Measurements from ENCODE around the gene POLR1B.
"Not testable (repeated sequence)": the region's sequence is repeated elsewhere in the genome, so short reads cannot be mapped to it uniquely, and the experiment has no call there.

The POLR1B gene

DNA sequence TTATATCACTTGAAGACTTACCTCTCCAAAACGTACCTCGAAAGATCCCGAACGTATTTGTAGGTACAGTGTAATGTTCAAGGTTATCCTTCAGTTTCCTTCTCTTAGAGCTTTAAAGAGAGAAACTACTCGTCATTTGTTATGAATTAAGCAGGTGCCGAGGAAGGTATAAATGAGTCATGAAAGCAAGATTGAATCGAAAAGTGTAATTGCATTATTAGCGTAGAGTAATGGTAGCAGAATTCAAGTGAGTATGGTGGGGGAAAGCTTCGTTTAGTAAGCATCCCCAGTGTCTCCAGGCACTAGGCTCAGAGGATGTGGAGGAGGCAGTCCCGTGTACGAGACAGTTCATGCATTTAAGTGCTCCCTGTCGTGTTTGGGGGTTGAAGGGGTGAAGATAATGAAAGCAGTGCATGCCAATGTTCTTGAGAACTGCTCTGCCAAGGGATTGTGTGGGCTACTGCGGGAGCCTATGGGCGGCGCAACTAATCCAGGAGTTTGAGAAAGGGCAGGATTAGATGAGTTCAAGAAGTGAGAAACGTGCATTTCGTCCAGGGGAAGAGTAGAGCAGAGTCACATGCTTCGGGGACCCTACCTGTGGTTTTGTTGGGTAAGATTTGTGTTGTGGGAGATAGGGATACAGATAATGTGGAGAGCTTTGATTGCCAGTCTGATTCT lies 858 bp downstream of the POLR1B start:
- no peak for DNase-seq

DNA sequence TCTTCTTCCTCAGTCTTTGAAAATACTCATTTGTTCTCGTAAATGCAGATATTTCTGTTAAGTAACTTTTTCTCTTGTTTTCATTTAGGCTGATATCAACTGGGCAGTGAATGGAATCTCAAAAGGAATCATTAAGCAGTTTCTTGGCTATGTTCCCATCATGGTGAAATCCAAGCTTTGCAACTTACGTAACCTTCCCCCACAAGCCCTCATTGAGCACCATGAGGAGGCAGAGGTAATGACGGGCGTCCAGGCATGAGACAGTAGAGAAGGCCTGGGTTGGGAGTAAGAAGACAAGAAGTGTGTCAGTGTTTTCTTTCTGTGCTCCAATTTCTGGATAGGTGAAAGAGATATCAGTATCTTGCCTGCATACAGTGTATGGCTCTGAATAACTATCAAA lies 5.1 kb downstream of the POLR1B start:
- no peak for DNase-seq

DNA sequence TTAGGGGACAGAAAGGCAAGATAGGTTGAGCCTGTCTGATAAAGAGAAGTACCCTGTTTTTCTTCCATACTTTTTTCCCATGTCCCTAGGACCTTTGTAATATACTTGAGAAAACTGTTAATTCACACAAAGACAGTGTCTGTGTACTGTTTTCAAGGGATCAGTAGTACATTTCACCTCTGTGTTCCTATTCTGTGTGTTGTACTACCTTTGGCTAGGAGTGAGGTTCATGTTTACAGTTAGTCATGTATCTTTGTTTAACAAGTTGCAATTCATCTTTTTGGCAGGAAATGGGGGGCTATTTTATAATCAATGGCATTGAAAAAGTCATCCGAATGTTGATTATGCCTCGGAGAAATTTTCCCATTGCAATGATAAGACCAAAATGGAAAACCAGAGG lies 6.7 kb downstream of the POLR1B start:
- DNase-seq, result no peak

DNA sequence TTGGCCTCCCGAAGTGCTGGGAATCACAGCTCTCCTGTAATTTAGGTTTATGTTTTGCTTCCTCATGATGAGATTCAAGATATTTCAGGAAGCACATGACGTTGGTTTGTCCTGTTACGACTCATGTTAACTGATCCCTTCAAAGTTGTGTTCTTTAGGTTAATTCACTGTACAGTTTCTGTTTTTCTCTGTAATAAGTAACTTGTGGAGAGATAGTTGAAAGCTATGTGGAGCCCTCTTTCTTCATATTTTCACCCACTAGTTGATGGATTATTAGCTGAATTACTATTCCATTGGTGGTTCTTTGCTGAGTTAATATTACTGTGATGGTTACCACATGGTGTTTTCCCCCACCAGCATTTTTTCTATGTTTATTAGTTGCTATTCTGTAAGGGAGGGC lies 23.8 kb downstream of the POLR1B start:
- DNase-seq, result no peak

DNA sequence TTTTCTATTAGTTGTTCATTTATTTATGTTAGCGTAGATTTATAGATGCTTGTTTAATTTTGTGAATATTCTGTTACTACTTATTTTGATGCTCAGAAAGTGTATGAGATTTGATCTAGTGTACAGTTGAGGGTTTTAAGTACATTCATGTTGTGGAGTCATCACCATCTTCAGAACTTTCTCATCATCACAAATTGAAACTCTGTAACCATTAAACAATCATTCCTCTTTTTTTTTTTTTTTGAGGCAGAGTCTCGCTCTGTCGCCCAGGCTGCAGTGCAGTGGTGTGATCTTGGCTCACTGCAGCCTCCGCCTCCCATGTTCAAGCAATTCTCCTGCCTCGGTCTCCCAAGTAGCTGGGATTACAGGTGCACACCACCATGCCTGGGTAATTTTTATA lies 24.2 kb downstream of the POLR1B start:
- DNase-seq, result not testable (repeated sequence)

DNA sequence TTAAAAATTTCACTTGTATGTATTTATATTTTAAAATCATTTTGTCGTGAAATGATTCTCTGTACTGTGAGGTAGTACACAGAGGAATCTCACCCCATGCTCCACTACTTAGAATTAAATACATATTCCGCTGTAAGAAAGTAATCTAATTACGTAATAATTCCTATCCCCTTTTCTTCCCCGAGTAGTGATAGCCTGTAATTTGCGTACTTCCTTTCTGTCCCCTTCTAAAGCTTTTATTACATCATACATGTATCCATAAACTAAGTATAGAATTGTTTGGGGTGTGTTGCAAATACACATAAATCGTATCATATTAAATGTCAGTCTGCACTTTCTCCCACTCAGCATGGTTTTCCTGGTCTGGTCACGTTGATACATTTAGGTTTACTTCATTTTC lies 29.7 kb downstream of the POLR1B start:
- no peak for DNase-seq

DNA sequence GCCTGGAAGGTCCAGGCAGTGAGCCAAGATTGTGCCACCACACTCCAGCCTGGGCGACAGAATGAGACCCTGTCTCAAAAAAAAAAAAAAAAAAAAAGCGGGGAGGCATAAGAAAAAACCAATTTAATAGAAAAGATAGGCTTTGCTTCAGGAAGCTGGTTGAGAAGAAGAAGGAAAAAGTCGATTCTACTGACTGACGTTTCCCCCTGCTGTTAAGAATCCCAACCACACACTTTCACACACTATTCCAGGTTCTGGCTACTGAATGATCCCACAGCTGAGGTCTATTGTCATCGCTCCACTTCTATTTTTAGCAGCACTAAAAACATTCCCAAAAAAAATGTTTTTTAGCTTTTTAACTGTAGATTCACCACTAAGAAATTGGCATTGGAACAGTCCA lies 35.5 kb downstream of the POLR1B start:
- DNase-seq, result no peak

DNA sequence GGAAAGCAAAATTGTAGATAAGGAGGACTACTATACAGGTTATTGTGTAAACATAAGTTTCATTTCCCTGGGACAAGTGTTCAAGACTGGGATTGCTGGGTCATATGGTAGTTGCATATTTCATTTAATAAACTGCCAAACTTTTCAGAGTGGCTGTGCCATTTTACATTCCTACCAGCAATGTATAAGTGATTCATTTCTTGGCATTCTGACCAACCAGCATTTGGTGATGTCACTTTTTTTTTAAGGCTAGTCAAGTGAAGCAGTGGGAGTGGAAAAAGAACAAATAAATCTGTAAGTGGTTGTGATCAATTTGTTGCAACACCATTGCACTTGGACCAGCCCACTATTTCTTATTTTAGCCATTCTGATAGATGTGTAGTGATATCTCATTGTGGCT lies 37.0 kb downstream of the POLR1B start:
- DNase-seq, result no peak

DNA sequence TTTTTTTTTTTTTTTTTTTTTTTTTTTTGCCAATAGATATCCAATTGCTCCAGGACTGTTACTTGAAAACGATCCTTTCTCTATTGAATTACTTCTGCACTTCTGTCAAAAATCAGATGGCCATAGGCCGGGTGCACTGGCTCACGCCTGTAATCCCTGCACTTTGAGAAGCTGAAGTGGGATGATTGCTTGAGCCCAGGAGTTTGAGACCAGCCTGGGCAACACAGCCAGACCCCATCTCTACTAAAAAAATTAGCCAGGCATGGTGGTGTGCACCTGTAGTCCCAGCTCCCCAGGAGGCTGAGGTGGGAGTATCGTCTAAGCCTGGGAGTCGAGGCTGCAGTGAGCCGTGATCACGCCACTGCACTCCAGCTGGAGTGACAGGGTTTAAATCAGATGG lies 37.8 kb downstream of the POLR1B start:
- no peak for DNase-seq

DNA sequence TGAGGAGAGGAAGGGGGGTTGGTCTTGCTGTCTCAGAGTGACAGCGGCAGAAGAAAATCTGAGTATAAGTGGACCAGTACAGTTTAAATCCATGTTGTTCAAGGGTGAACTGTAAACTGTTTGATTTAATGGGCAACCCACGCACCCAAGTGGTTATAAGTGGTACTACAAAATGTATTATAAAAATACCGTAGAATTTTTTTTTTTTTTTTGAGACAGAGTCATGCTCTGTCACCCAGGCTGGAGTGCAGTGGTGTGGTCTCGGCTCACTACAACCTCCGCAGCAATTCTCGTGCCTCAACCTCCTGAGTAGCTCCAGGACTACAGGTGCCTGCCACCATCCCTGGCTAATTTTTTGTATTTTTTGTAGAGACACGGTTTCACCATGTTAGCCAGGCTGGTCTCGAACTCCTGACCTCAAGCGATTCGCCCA lies 40.1 kb downstream of the POLR1B start:
- DNase-seq, result peak; percentile 32

DNA sequence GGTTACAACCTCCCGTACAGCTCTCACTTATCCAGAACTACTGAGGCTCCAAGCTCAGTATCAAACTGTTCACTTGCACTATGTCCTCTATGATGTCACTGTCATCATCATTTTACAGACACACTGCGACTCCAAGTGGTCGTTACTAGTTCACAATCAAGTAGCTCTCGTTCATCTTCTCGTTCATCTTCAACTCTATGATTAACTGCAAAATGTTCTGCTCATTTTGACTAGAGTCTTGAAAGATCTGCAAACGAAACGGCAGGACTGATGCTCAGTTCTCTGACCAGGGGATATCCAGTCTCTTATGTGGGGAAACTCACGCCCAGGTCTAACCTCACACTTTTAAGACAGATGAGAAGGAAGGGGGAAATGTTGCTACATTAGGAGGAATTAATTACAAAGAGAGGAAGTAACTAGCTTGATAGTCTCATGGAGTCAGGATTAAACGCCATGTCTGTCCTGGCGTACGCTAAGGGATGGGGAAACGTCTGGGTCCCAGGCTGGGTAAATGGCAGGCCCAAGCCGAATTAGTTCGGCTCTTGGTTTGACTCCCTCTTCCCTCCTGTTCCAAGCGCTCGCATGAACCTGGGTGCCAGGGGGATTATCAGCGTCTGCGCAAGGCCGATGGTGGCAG lies 41.4 kb downstream of the POLR1B start:
- no peak for DNase-seq

DNA sequence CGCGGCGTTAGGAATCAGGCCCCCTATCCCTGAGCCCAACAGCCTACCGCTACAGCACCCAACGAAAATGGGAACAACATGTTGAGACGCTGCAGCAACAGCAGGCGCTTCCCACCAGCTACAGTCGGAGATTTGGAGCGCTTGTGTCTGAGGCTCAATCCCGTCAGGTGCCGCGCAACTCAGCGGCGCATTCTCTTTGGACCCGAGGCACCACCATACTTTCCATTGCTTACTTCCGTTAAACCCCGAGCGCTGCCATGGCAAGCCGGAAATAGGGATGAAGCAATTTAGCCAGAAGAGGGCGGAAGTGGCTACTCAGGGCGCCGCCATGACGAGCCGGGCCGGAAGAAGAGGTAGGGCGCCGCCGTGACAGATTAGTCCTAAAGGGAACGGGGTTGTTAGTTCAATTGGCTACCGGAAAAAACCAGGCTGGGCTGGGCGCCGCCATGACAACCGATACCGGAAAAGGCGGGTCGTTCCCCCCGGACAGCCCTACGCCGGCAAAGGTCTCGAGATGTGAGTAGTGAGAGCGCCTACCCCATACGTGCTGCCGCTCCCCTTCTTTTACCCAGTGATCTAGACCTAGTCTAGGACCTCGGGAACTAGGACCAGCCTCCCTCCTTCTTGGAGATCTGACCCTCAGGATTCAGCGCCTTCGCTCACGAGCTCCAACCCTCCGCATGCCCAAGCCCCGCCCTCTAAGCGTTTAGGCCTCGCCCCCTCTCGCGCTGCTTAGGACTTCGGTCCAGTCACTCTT lies 42.0 kb downstream of the POLR1B start, which contains the start of gene CHCHD5:
Gene CHCHD5, plus strand, starts transcription at position 476 of the 757 bp plus-strand sequence. Its CDS starts 39 bp downstream, at position 515.
- peak; percentile 95 for DNase-seq

DNA sequence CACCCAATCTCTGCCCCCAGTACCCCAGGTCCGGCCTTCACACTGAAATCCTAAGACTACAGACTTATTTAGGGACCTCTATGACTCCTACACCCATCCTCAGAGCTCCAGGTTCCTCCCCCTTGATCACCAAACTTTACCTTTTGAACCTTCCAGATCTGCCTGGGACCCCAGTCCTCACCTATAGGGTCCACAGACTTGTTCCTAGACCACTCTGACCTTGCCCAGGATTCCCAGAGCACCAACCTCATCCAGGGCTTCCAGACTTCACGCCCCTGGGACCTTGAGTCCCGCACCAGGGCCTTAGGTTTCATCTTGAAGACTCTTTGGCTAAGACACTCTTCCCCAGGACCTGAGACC lies 42.6 kb downstream of the POLR1B start:
- no peak for DNase-seq

DNA sequence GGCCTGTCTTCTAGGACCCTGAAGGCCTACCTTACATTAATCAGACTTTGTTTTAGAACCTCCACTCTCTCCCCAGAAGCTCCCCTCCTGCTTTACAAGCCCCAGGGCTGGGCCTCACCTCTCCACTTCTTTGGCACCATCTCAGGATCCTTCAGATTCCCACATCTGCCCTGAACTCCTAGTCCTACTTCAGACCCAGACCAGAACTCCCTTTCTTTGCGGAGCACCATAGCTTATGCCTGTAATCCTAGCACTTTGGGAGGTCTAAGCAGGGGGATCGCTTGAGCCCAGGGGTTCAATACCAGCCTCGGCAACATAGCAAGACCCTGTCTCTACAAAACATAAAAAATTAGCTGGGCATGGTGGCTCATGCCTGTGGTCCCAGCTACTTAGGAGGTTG lies 43.1 kb downstream of the POLR1B start:
- no peak for DNase-seq

DNA sequence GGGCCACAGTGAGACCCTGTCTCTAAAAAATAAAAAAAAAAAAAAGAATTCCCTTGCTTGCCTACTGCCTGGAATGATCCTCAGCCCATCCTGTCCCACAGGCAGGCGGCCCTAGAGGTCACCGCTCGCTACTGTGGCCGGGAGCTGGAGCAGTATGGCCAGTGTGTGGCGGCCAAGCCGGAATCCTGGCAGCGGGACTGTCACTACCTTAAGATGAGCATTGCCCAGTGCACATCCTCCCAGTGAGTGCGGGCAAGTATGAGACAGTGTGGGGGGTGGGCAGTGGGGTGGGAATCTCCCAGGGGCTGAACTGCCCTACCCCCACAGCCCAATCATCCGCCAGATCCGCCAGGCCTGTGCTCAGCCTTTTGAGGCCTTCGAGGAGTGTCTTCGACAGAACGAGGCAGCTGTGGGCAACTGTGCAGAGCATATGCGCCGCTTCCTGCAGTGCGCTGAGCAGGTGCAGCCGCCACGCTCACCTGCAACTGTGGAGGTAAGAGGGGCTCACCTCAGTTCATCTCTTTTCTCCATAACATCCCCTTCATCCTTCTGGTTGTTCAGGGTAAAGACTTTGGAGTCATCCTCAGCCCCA lies 43.7 kb downstream of the POLR1B start:
- no peak for DNase-seq

DNA sequence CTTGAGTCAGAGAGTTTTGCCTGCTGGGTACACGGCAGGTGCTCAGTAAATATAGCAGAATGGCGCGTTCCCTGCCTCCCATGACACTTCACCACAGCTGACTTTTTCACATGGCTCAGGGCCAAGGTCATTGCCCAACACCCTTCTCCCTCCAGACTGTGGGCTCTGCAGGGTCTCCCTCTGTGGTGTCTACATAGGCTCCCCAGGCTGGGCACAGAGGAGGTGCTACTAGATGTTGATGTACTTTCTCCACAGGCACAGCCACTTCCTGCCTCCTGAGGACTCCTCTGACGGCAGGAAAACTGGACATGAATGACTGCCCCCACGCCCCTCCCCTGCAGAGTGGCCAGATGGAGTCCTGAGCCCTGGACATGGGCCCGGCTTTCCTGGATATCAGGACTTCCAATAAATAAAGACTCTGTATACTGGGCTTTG lies 46.4 kb downstream of the POLR1B start:
- DNase-seq, result no peak

DNA sequence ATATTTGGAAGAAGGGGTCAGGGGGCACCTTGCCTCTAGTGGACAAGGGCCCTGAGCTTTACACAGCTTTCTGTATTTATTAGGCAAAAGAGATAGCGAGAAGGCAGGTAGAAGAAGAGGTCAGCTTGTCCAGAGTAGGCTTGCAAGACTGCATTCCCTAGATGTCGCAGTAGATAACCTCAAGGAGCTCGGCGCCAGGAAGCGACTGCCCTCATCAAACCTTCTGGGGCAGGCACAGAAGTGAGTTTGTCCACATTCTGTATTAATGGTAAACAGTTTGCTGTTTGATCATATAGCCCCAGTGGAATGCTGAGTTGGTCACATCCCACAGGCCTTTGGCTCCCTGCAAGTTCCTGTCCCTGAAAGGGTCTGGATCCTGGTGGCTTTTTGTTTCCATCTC lies 49.1 kb downstream of the POLR1B start:
- DNase-seq, result no peak

DNA sequence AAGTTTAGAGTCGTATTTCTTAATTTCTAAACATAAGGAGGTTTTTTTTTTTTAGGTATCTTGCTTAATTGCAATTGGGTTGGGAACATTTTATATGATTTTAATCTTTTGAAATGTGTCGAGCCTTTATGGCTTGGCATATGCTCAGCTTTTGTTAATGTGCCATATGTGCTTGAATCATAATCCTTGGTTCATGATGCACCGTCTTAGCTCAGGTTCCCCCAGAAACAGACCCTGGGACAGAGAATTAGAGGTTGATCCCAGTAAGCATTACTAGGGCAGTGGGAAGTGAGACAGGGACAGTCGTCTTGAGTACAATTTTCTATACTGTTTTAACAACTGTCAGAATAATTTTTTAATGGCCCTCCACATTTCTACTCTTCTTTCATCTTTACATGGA lies 51.5 kb downstream of the POLR1B start:
- no peak for DNase-seq

DNA sequence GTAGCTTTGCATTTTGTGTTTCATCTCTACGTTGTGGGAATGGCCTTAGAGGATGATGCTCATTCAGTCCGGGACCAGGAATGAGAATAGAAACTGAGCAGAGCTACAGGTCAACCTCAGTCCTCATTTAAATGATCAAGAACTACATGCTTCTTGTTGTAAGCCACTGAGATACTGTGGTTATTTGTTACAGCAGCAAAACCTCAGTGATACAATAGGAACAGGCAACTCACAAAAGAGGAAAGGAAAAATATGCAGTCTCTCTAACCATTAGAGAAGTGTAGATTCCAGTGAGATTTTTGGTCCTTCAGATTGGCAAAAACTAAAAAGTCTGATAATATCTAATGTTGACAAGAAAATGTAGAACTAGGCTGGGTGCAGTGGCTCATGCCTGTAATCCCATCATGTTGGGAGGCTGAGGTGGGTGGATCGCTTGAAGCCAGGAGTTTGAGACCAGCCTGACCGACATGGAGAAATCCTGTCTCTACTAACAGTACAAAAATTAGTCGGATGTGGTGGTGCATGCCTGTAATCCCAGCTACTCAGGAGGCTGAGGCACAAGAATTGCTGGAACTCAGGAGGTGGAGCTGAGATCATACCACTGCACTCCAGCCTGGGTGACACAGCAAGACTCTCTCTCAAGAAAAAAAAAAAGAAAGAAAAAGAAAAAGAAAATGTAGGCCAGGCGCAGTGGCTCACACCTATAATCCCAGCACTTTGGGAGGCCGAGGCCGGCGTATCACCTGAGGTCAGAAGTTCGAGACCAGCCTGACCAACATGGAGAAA lies 55.5 kb downstream of the POLR1B start:
- no peak for DNase-seq

DNA sequence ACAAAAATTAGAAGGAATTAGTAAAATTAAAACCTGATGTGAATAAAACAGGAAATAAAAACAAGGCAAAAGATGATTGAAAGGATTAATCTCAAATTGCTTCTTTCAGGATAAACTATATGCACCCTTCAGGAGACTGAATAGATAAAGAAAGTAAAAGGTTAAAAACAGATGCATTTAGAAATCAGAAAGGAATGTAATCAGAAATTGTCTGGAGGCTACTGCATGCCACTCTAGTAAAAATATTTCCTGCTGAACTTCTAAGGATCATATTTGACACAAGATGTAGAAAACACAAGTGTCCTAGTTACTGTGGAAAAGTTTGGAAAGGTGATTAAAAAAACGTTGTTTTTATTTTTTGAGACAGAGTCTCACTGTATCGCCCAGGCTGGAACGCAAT lies 58.4 kb downstream of the POLR1B start:
- no peak for DNase-seq

DNA sequence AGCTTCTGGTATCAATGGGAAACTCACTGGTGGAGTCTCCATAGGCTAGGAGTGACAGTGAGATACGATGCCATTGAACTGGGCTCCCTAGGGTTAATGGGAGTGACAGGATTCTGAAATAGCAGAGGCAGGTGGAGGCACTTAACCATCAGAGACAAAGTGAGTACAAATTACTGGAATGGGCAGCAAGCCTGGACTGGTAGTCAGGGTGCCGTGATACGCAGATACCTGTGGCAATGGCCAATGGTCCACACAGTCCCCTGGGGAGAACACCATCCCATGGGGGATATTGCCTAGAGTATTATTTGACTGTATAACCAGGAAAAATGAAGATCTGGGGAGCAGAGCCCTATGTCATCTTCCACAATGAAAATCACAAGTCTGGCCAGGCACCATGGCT lies 59.5 kb downstream of the POLR1B start:
- DNase-seq, result no peak

DNA sequence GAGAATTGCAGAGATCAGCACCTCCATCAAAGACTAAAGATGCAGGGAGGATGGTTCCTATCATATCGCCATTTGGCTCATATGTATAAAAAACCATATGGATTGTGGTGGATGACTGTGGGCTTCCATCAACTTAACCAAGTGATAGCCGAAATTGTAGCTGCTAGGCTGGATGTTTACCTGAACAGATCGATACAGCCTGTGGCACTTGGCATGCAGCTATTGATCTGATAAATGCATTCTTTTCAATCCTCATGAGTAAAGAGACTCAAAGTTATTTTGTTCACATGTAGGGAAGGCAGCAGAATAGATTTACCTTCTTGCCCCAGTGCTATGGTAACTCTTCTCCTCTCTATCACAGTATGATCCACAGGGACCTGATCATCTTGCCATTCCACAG lies 60.7 kb downstream of the POLR1B start:
- DNase-seq, result no peak

DNA sequence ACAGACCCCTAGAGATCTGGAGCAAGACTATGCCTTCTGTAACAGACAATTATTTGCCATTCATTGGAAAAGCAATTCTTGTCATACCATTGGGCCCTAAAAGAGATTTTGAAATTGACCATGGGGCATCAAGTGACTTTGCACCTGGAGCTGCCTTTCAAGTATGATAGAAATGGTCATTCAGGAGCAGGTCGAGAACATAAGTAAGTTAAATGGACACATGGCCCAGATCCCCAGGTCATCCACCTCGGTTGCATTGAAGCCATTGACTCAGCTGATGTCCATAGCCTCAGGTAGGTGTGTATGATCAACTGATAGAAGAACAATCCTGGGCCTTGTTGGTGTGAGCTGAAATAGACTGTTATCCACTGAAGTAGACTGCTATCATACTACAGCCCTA lies 61.5 kb downstream of the POLR1B start:
- DNase-seq, result no peak

Measured in midbrain (tissue), 1 donor.